LoVo (cell line): ENCODE data around the gene METAP1D.
"Not testable (repeated sequence)": the region's sequence is repeated elsewhere in the genome, so short reads cannot be mapped to it uniquely, and the experiment has no call there.

Experiments used
- DNase-seq: peaks from one replicate; pipeline ENCODE4 v3.0.0-alpha.2; 2016; ENCODE audit warnings: low spot score

METAP1D gene

DNA sequence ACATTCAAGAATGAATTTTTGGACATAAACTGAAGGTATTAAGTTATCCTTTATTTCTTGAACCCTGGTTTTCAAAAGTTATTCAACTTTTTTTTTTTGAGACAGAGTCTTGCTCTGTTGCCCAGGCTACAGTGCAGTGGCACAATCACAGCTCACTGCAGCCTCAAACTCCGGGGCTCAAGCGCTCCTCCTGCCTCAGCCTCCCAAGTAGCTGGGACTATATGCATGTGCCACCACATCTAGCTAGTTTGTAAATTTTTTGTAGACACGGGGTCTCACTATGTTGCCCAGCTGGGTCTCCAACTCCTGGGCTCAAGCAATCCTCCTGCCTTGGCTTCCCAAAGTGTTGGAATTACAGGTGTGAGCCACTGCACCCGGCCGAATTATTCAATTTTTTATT is 2.7 kb upstream of the METAP1D start:
- DNase-seq: not testable (repeated sequence)

DNA sequence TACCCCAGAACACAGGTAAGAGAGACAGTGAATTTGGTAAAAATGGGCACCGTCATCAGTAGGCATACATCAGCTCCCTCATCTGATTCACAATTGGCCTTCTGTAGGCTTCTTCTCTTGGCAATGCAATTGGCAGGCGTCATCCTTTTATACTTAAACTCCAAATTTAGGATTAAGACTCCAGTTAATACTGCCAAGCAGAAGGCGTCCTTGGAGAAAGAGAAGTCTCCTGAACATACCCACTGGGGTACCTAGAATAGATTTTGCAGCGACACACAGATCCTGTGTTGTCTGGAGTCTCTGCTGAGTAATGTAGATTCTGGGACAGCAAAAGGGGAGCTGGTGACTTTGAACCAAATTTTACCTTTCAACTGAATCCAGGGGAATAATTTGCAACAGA is 592 bp upstream of the METAP1D start:
- no peak for DNase-seq

DNA sequence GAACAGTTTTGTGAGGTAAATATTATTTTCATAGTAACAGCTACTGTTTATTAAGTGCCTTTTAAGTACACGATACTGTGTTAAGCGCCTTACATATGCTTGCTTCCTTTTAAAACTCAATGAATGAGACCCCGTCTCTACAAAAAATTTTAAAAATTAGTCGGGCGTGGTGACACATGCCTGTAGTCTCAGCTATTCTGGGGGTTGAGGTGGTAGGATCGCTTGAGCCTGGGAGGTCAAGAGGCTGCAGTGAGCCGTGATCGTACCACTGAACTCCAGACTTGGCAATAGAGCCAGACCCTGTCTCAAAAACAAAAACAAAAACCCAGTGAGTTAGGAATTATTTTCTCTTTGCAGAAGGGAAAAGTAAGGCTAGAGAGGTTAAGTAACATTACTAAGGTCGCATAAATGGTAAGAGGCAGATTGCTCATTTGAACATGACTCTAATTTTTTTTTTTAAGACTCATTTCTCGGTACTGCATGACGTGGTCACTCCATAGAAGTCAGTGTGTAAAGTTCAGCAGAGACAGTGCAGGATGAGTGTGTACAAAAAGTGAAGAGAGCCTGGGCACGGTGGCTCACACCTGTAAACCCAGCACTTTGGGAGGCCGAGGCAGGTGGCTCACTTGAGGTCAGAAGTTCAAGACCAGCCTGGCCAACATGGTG is 1.1 kb downstream of the METAP1D start:
- DNase-seq: no peak

DNA sequence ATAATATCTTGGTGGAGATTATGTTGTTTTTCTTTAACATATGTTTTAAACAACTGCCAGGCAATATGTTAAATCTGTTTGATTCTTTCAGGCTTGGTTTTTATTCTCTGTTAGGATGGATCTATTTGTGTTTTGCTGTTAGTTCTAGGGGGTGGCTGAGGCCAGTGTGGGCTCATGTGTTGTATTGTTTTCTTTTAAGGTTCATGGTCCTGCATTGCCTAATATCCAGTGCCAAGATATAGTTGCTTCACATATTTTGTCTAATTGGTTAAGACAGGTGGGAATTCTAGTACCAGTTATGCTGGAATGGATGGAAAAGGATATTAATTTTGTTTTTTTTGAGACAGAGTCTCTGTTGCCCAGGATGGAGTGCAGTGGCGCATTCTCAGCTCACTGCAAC is 7.6 kb downstream of the METAP1D start:
- no peak for DNase-seq

DNA sequence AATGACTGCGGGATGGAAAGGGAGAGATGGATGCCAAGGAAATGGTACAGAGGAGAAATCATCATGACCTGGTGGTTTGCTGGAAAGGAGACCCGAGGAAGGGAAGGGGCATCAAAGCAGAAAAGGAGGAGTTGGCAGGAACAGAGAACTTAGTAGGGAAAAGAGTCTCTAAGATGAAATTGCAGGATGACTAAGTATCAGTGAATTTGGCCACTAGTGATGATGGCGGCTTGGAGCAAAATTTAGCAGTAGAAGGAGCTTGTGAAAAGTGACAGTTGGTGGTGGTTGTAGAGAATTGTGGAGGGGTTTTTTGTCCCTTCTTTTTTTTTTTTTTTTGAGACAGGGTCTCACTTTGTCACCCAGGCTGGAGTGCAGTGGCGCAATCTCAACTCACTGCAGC is 10.1 kb downstream of the METAP1D start:
- DNase-seq: no peak

DNA sequence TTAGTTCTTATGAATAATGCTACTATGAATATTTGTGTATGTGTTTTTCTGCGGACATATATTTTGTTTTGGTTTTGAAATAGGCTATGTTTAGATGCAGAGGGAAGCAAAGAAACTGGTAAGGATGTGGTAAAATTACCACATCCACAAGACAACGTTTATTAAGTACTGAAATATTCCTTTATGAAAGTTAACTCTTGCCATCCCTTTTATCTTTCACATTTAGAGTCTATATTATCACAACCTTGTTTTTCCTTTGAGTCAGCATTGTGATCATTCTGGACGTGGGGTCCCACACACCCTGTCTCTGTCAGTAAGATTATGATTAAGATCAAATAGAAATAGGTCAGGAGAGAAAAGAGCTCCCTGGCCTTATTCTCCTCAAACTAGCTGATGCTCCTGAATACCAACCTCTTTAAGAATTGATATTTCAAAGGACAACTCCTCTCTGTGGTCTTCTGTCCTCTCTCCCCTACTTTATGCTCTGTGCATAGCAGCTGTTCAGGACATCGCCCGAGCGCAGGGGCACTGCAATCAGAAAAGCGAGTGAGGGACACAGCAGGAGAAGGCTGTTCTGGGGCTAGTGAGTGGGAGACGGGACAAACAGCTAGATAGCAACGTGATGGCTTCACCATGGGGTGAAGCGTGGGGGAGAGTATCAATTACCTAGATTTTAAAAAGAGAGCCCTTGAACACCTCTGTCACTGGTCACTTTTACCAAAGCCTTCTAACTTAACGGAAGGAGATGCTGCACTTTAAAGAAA is 12.2 kb downstream of the METAP1D start:
- DNase-seq: no peak

DNA sequence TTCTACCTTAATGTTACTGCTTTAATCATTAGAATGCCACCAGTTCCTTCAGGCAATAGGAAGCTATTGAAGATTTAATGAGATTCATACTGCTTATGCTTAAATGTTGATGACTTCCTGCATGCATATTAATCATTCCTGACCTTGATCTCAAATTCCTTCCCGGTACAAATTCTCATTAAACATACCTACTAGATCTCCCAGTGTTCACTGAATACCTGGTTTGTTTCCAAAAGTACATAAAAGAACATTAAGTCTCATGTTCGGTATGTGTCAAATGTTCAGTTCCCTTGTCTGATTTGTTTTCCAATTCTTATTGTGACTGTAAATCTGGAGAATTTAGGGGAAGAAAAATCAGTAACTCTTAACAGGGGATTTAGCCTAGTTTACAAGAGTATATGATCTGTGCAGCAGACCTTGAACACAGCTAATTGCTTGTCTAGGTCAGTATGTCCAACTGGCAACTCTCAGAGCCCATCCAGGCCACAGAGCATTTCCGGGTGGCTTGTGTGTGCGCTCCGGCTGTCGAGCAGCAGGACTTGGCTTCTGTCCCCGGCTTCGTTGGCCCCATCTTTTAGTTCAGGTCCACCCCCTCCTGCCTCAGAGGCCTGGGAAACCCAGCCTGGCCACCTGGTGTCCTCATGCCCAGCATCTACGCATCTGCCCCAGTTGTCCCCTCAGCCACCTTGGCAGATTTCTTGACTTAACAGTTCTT is 13.1 kb downstream of the METAP1D start:
- no peak for DNase-seq

DNA sequence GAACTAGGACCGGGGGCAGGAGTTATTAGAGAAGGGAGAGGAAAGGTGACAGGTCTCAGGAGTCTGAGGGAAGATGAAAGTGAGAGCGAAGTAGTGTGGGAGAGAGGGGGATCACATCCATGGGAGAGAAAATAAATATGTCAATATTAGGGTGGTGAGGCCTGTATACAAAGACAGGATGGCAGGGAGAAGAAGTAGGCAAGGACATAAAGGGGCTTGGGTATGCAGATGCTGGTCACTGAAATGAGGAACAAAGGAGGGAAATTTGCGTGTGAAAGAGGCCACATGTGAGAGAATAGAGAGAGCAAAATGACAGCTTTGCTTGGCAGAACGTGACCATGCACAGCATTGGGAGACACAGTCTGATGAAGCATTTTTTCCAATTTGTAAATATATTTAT is 13.6 kb downstream of the METAP1D start:
- no peak for DNase-seq

DNA sequence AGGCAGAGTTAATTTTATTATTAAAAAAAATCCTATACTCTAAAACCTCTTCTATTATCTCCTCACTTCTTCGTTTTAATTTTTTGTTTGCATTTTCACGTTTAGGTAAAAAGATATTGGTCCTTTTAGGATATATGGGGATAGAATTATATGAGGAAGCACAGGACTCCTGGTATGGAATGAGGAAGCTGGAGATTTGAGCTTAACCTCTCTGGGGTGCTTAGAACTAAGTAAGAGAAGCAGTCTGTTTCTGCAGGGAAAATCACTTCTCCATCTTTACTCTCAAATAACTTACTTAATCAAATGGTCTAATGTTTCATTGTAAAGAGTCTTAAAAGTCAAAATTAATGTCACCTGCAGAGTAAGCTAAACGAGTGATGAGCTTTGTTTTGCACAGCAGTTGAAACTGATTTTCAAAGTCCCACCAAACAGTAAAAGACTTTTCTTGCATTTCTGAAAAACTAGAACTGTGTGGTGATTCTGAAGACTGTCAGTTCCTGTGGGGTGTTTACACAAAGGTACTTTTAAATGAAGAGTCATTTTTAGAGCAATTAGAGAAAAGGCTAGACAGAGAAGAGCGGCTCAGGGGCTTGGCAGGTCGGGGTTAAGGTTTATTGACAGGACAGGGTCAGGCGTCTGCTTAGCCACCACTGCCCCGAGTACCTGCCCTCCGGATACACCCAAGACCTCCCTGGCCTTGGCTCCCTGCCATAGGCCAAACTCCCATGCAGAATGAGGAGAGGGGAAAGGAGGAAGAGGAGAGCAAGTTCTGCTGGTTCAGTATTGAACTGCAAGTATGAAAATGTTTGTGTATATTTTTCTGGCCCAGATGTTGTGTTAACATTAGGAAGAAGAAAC is 21.6 kb downstream of the METAP1D start:
- DNase-seq: no peak

DNA sequence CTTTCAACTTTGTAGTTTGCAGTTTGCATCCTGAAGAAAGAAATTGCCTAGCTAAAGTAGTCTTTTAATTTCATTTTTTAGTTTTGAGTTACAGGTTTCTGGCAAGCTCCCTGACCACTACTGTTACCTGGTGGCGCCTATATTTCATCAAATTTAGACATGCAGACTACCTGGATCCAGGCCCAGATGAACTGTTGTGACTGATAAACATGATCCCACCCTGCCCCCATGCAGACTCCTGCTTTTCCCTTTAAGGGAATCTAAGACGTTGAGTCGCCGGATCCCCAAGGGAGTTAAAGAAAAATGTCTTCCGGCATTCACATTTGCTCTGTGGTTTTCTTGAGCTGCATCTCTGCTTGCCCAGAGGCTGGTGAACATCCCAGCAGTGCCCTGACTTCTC is 22.2 kb downstream of the METAP1D start:
- DNase-seq: no peak

DNA sequence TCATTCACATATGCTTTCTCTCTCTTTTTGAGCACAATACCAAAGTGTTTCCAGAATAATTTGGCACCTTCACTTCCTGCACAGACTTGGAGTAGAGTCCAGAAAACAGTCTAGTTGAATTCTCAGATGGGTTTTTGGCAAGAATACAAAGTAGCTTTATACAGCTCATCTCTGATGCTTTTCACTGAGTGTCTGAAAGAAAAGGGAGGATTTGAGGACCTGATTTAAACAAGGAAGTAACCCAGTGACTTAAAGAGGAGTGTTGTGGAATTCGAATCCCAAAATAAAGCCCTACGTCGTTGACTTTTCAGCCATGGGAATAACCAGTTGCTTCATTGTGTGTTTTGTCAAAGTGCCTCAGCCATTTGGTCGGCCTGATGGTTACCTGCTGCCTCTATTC is 31.8 kb downstream of the METAP1D start:
- no peak for DNase-seq

DNA sequence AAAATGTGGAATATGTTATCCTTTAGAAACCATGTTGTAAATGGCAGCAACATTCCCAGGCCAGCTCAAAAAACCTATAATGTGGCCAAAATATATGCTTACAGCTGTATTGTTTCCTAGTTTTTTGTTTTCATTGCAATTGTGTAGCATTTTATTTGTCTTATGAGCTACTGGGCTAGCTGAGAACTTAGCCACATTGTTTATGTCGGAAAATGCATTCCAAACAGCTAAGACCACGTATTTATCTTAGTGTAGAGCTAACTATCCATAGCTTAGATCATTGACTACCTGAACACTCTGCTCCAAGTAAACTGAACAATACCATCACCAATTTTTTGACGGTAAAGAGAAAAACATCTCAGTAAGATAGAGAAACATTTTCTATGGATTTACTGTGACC is 38.4 kb downstream of the METAP1D start:
- DNase-seq: no peak

DNA sequence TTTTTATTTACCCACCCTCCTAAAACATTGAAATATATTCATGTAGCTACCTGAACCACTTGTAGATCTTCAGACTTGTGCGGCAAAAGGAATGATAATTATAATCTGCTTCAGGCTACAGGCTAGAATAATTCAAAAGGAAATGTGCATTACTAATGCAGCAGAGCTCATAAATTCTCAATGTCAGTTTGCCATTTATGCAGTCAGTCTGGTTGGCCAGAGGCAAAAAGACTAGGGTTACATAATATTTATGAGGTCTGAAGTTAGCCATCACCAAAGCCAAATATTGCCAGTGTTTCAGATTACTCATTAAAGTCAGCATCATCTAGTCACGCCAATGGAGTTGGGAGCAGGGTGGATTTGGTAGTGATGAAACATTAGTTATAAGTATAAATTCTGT is 38.9 kb downstream of the METAP1D start:
- no peak for DNase-seq

DNA sequence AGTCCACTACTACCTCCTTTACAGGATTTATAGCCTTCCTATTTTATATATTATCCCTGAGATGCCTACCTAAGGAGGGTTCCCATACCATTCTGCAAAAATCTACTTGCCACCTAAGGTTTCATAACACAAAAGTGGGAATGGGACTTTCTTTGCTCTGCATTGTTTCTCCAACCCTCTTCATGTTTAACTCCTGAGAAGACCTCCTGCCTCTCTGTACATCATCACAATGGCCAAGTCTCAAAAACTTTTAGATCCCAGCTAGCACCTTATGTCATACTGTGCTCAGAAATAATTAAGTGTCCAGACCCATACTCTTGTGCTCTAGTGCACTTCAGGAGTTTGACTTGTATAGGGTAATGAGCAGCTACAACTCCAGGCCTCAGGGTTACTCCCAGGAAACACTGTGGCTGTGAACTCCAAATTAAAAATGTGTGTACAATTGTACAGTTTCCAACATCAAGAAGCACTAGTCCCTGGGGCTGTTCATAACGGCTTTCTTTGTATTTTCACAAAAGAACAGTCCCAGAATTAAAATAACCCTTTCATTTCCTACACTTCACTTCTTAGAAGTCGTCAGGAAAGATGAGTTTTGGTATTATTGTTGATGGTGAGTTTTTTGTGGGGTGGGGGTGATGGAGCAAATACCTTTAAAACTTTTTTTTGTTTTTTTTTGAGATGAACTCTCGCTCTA is 39.4 kb downstream of the METAP1D start:
- DNase-seq: no peak

DNA sequence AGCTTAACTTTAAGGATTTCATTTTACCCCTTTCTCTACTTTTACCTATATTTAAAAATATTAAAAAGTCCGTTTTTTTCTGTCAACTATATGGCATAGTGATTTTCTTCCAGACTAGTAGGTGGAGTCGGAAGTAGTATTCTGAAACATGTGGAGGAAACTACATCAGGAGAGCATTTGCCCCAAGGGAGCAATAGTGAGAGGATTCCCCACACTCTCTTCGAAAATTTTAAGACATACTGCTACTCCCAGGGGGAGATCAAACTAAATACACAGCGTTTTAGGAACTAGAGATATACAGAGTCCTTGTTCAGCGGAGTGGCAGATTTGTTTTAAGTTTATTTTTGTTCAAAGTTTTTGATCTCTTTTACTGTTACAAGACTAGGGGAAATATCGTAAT is 40.6 kb downstream of the METAP1D start:
- DNase-seq: no peak

DNA sequence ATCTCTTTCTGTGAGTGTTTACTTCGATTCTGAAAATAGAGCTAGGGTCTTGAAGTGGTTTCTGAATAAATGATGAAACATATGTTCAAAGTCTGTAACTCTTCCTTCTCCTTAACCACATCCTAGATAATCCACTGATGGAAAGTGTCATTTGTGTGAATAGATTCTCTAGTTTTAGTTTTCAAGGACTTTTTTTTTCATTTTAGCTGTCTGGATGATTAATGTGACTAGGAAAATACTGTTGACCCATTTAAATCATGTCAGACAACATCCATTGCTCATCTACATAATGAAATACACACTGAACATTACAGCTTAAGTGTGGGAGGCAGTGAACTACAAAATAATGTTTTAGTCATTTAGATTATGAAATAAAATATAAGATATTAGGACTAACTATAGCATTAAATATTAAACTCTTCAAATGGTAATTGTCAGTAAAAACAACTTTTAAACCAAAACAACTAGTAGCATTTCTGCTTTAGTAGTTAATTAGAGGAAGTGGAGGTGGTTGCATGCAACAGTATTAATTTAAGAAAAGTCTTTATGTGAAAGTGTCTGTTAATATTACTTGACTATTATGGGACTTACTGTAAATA is 46.4 kb downstream of the METAP1D start:
- no peak for DNase-seq

DNA sequence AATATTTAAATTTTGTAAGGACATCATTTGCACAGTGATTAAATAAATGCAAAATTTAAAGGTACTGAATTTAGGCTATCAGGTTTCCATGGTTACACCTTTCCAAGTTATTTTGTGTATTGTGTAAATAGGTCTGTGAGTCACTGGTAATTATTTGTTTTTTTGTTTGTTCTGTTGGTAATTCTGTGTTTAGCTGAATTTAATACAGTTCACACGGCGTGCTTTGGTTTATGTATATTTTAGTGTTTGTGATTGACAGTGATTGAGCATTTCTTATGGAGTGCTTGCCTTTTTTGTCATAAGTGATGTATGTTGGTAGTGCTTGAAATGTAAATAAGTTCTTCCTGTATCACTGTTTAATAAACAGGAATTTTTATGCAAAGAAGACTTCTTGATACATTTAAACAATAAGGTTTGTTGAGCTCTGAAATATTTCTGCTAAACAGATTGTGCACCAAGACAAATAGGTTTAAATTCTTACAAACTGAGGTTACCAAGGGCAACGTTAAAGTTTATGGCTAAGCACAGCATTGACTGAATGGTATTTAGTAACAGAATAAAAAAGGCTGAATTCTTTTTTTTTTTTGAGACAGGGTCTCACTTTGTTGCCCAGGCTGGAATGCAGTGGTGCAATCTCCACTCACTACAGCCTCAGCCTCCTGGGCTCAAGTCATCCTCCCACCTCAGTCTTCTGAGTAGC is 47.3 kb downstream of the METAP1D start:
- no peak for DNase-seq

DNA sequence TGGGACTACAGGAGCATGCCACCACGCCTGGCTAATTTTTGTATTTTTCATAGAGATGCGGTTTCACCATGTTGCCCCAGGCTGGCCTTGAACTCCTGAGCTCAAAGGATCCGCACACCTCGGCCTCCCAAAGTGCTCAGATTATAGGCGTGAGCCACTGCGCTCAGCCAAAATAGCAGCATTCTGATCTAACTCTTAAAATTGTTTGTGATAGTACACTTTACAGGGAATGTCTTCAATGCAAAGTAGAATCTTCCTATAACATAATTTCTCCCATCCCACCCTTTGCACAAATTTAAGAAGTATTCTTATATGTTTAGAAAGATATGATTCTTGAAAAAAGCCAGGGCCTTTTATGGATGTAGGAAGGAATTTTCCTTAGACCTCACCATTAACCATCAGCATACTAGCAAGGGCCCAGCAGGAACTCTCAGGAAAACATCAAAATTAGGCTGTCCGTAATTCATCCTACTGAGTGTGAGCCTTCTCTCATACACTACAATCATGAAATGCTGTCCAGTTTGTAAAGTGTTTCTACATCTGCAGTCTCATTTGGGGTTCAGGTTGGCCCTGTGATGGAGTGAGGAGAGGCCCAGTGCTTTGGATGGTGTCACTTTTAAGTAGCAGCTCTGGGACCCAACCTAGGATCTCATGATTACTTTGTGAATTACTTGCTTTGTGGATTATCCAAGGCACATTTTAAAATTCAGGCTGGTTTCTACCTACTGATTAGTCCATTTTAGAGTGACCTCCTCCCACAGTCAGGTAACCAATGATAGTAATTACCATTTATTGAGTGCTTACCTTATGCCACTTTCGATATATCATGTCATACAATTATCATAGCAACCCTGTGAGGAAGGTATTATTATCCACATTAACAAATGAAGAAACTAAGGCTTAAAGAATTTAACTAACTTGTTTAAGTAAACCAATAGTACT is 48.1 kb downstream of the METAP1D start:
- no peak for DNase-seq
